H1 (cell line): Measurements from ENCODE around the gene ZSCAN22. TPM values are rescaled to one million over a fixed set of nuclear protein-coding genes. Genes with fewer than 3 reads are reported as not detected.

Experiments used
- CTCF ChIA-PET: fragments of 300-600 bp; sonication (Branson Sonifier 250); formaldehyde crosslinking; loops from one replicate; lab custom pipeline; 2021; ENCODE audit not compliant: partially characterized antibody; lab: Charles Lee
- POLR2A ChIA-PET: fragments of 300-600 bp; sonication (Branson Sonifier 250); formaldehyde crosslinking; loops from one replicate; lab custom pipeline; 2021; ENCODE audit warnings: inconsistent platforms; ENCODE audit not compliant: partially characterized antibody; lab: Charles Lee
- DNase-seq, 2 experiments: peaks; one replicate each; pipeline versions ENCODE4 v3.0.0 to v3.0.0-alpha.2; 2010 to 2022; ENCODE audit warnings: low spot score in 2 of 2, low read depth in 1 of 2, mixed read lengths in 1 of 2
- FAIRE-seq: peaks from 2 replicates; lab custom pipeline; 2011; peaks lifted over from hg19 to GRCh38; lab: Jason Lieb, UNC
- H2AFZ ChIP-seq: 2 replicates; pipeline ENCODE4 v1.8.1; 2012; ENCODE audit warnings: low read length, inconsistent platforms
- H2AK5ac ChIP-seq: 2 replicates; pipeline ENCODE4 v1.6.1; 2013; ENCODE audit warnings: low read depth, low read length
- H2BK120ac ChIP-seq: replicated peaks from 2 replicates; pipeline ENCODE3; 2013; ENCODE audit warnings: low read depth, low read length, inconsistent platforms
- H2BK12ac ChIP-seq: 2 replicates; pipeline ENCODE4 v1.6.1; 2013; ENCODE audit warnings: low read depth, low read length
- H2BK15ac ChIP-seq: 2 replicates; pipeline ENCODE4 v1.6.1; 2013; ENCODE audit warnings: low read length
- H2BK20ac ChIP-seq: 2 replicates; pipeline ENCODE4 v1.6.1; 2013; ENCODE audit warnings: low read length
- H2BK5ac ChIP-seq: 2 replicates; pipeline ENCODE4 v1.6.1; 2013; ENCODE audit warnings: low read depth, low read length
- H3K14ac ChIP-seq: 2 replicates; pipeline ENCODE4 v1.6.1; 2013; ENCODE audit warnings: inconsistent platforms; ENCODE audit not compliant: insufficient read length
- H3K18ac ChIP-seq: 2 replicates; pipeline ENCODE4 v1.6.1; 2013; ENCODE audit warnings: low read length; ENCODE audit errors: extremely low read depth
- H3K23ac ChIP-seq: 2 replicates; pipeline ENCODE4 v1.6.1; 2013; ENCODE audit warnings: inconsistent platforms; ENCODE audit not compliant: insufficient read length
- H3K23me2 ChIP-seq: 2 replicates; pipeline ENCODE4 v1.6.1; 2013; ENCODE audit warnings: low read depth, low read length
- H3K27ac ChIP-seq: 2 replicates; pipeline ENCODE4 v1.6.1; 2011; ENCODE audit warnings: low read depth, low read length, inconsistent platforms
- H3K27me3 ChIP-seq, 4 experiments: replicated peaks in 1 of 4; 1 replicate in 1 of 4; 2 replicates in 3 of 4; pipeline versions ENCODE4 v1.6.1 to v1.8.1; 2011 to 2013; ENCODE audit warnings: low read length in 3 of 4, mild to moderate bottlenecking in 3 of 4, inconsistent platforms in 2 of 4, mixed read lengths in 2 of 4, moderate library complexity in 1 of 4; ENCODE audit not compliant: control insufficient read depth in 3 of 4, insufficient read depth in 3 of 4; ENCODE audit errors: extremely low read depth in 1 of 4
- H3K36me3 ChIP-seq, 4 experiments: 2 replicates each; pipeline versions ENCODE4 v1.6.1 to v1.8.1; 2011 to 2013; ENCODE audit warnings: mild to moderate bottlenecking in 4 of 4, low read length in 3 of 4, moderate library complexity in 2 of 4, control low read depth in 1 of 4, inconsistent platforms in 1 of 4; ENCODE audit not compliant: insufficient read depth in 4 of 4, control insufficient read depth in 2 of 4
- H3K4ac ChIP-seq: replicated peaks from 2 replicates; pipeline ENCODE3; 2013; ENCODE audit warnings: low read length, low read depth, mixed read lengths, inconsistent platforms; ENCODE audit not compliant: insufficient read length
- H3K4me1 ChIP-seq, 4 experiments: replicated peaks in 1 of 4; 1 replicate in 1 of 4; 2 replicates in 3 of 4; pipeline versions ENCODE4 v1.6.1 to v1.8.1; 2011 to 2013; ENCODE audit warnings: low read length in 3 of 4, inconsistent platforms in 2 of 4, mixed read lengths in 1 of 4; ENCODE audit not compliant: insufficient read depth in 4 of 4, control insufficient read depth in 3 of 4
- H3K4me2 ChIP-seq, 2 experiments: 2 replicates each; pipeline versions ENCODE4 v1.6.1 to v1.8.1; 2011 to 2013; ENCODE audit warnings: low read depth in 2 of 2, low read length in 2 of 2, control low read depth in 1 of 2, inconsistent platforms in 1 of 2, mild to moderate bottlenecking in 1 of 2; ENCODE audit not compliant: insufficient read depth in 1 of 2
- H3K4me3 ChIP-seq, 4 experiments: fragments of 200-600, 300-600 bp in 1 of 4; sonication (generic), shearing (Covaris generic), sonication (Bioruptor Twin) in 1 of 4; 2 replicates each; pipeline versions ENCODE4 v1.5.1 to v1.8.1; 2011 to 2016; ENCODE audit warnings: low read length in 4 of 4, low read depth in 3 of 4, control low read depth in 2 of 4, inconsistent platforms in 2 of 4, mild to moderate bottlenecking in 2 of 4, mixed read lengths in 1 of 4, moderate library complexity in 1 of 4; ENCODE audit not compliant: insufficient read depth in 2 of 4; ENCODE audit errors: extremely low read depth in 1 of 4
- H3K56ac ChIP-seq: replicated peaks from 2 replicates; pipeline ENCODE3; 2013; ENCODE audit warnings: low read depth, mild to moderate bottlenecking, mixed read lengths, low read length, inconsistent platforms; ENCODE audit not compliant: insufficient read length
- H3K79me1 ChIP-seq: 2 replicates; pipeline ENCODE4 v1.6.1; 2013; ENCODE audit warnings: low read depth, low read length, control low read depth
- H3K79me2 ChIP-seq, 2 experiments: 2 replicates each; pipeline versions ENCODE4 v1.6.1 to v1.8.1; 2012 to 2013; ENCODE audit warnings: low read length in 2 of 2, mild to moderate bottlenecking in 2 of 2, inconsistent platforms in 1 of 2; ENCODE audit not compliant: insufficient read depth in 2 of 2, control insufficient read depth in 1 of 2
- H3K9ac ChIP-seq, 4 experiments: replicated peaks in 1 of 4; 1 replicate in 1 of 4; 2 replicates in 3 of 4; pipeline versions ENCODE4 v1.6.1 to v1.8.1; 2011 to 2013; ENCODE audit warnings: low read depth in 3 of 4, low read length in 3 of 4, control low read depth in 2 of 4, mild to moderate bottlenecking in 2 of 4, moderate library complexity in 2 of 4, inconsistent platforms in 1 of 4; ENCODE audit errors: extremely low read depth in 1 of 4
- H3K9me3 ChIP-seq, 2 experiments: 2 replicates each; pipeline versions ENCODE4 v1.6.1 to v1.8.1; 2012 to 2013; ENCODE audit warnings: mild to moderate bottlenecking in 2 of 2, moderate library complexity in 2 of 2, control low read depth in 1 of 2, inconsistent platforms in 1 of 2, low read depth in 1 of 2, low read length in 1 of 2, mixed read lengths in 1 of 2; ENCODE audit not compliant: insufficient read depth in 2 of 2
- H4K20me1 ChIP-seq, 2 experiments: replicated peaks in 1 of 2; 2 replicates each; pipeline versions ENCODE3 to v1.8.1; 2011 to 2013; ENCODE audit warnings: inconsistent platforms in 2 of 2, low read length in 2 of 2, mild to moderate bottlenecking in 1 of 2; ENCODE audit not compliant: insufficient read depth in 2 of 2, control insufficient read depth in 1 of 2
- H4K5ac ChIP-seq: 2 replicates; pipeline ENCODE4 v1.6.1; 2013; ENCODE audit warnings: low read length, low read depth, mixed read lengths, inconsistent platforms; ENCODE audit not compliant: insufficient read length
- H4K8ac ChIP-seq: 2 replicates; pipeline ENCODE4 v1.8.0; 2013; ENCODE audit warnings: mild to moderate bottlenecking, moderate library complexity, low read length, inconsistent platforms; ENCODE audit not compliant: insufficient read depth; ENCODE audit errors: extremely low read depth
- H4K91ac ChIP-seq: replicated peaks from 2 replicates; pipeline ENCODE3; 2013; ENCODE audit warnings: low read length, mixed read lengths, inconsistent platforms; ENCODE audit not compliant: insufficient read length
- RAD21 ChIP-seq, 2 experiments: IDR thresholded peaks in 1 of 2; conservative IDR thresholded peaks in 1 of 2; 2 replicates each; pipeline ENCODE4 v1.6.1; 2011; ENCODE audit warnings: low read depth in 2 of 2, low read length in 2 of 2, improper control_type of control experiment in 1 of 2, inconsistent platforms in 1 of 2, mild to moderate bottlenecking in 1 of 2, moderate library complexity in 1 of 2
- SIN3A ChIP-seq, 2 experiments: IDR thresholded peaks in 1 of 2; conservative IDR thresholded peaks in 1 of 2; 2 replicates each; pipeline ENCODE4 v1.6.1; 2011 to 2012; ENCODE audit warnings: low read length in 2 of 2, improper control_type of control experiment in 1 of 2, low read depth in 1 of 2, mild to moderate bottlenecking in 1 of 2
- WGBS, 2 experiments: shearing (Covaris generic) in 1 of 2; methylation state at CpG; one replicate each; pipeline versions ENCODE4 v1.1.6 to v1.1.7; 2013 to 2015; ENCODE audit warnings: low lambda C conversion rate in 2 of 2, mixed read lengths in 2 of 2, inconsistent platforms in 1 of 2, low coverage in 1 of 2, missing lambda C conversion rate in 1 of 2; ENCODE audit not compliant: insufficient replicate concordance in 2 of 2, insufficient coverage in 1 of 2, insufficient read length in 1 of 2; ENCODE audit errors: extremely low coverage in 1 of 2, missing lambda C conversion rate in 1 of 2; 5-methylcytosine and 5-hydroxymethylcytosine counted together
- polyA plus RNA-seq, 7 experiments: library from polyadenylated mRNA; depleted of rRNA in 3 of 7; stranded (reverse) in 5 of 7; unstranded in 2 of 7; fragments of >200 nt in 5 of 7; fragments of 200-250 nt in 2 of 7; gene quantifications; 1 replicate in 5 of 7; 2 replicates in 1 of 7; 4 replicates in 1 of 7; pipeline versions ENCODE4 v1.2.1 to v1.2.3, GENCODE V29; 2011 to 2013; ENCODE audit warnings: missing spikeins in 2 of 7, mixed read lengths in 2 of 7
- total RNA-seq: library from RNA; stranded (reverse); fragmentation: NEBNext Ultra II Directional; extraction: Animal tissue kit (Norgen Biotek cat#: 25700); gene quantifications from 2 replicates; pipeline ENCODE4 v1.2.1, GENCODE V29; 2021
- TF ChIP-seq, protein P1 (sequence below), 3 experiments: IDR thresholded peaks; 1 replicate in 2 of 3; 2 replicates in 1 of 3; pipeline versions ENCODE4 v1.5.1 to v1.6.1; 2011; ENCODE audit warnings: low read length in 3 of 3, mild to moderate bottlenecking in 3 of 3, inconsistent platforms in 2 of 3, low read depth in 1 of 3, moderate library complexity in 1 of 3; ENCODE audit not compliant: insufficient read depth in 1 of 3; ENCODE audit errors: control extremely low read depth in 1 of 3

ZSCAN22 gene
- total and polyA plus RNA-seq, 2 of the 8 experiments (the other 6 are each of a cell fraction or from before 2014, with no cell fraction given) = 3.2 to 3.3 TPM

DNA sequence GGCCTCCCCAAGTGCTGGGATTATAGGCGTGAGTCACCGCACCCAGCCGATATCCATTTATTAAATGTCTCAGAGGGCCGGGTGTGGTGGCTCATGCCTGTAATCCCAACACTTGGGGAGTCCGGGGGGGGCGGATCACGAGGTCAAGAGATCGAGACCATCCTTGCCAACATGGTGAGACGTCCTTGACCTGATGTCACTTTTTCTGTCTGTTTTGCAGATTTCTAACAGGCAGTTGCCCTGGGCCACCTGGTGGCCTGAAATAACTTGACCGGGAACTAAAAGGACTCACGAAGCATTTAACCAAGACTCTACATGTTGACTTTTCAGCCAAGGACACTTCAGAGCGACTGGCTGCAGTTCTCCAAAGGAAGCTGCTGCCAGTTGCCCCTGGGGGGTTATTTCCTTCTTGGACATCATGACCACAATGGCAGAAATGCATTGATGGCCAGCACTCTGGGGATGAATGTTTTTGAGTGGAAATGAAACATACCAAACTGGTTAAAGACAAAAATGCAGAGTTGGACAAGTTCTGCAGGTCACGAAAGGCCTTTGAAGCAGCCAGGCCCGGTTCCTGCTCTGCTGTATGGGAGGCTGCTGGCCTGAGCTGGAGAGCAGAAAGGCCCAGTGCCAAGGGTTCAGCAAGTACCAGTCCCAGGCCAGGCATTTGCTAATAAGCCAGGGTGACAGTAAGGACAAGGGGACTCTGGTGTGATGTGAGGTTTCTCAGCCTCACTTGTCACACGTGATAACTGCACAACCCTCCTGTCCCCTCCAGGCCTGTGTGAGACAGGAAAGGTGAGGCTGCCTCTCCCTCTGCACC is 45.7 kb downstream of the ZSCAN22 start:
- H2BK15ac ChIP-seq = no peak overlapping the region
- H4K8ac ChIP-seq = no peak overlapping the region
- H3K56ac ChIP-seq = no peak overlapping the region
- no peaks in the 10 kb centered on the region for H3K27me3 ChIP-seq
- H2BK120ac ChIP-seq = no peak overlapping the region
- no peak overlapping the region for H3K4me2 ChIP-seq
- no peak overlapping the region for H2AFZ ChIP-seq
- no peak overlapping the region for H3K9ac ChIP-seq
- H4K20me1 ChIP-seq = peaks cover 0 to 3% of the 10 kb centered on the region in 2 experiments
- H2BK12ac ChIP-seq = no peak overlapping the region
- no peak overlapping the region for H2AK5ac ChIP-seq
- no peaks in the 10 kb centered on the region for H3K9me3 ChIP-seq
- H3K18ac ChIP-seq = no peak overlapping the region
- H3K79me2 ChIP-seq = no peaks in the 10 kb centered on the region
- no peaks in the 10 kb centered on the region for H3K36me3 ChIP-seq
- no peak overlapping the region for H3K14ac ChIP-seq
- ChIA-PET POLR2A (interaction anchor here (0.8 to 8.5 kb wide), 9 partner anchors 9 to 67 kb away, joined by 3 to 94 read pairs (median 4); partner anchors contain the start of genes ERVK3-1, RPS5 and ZNF497), CTCF (interaction anchor here (0.7 to 2.0 kb wide), 5 partner anchors 14 to 154 kb away, joined by 3 to 10 read pairs (median 3); partner anchors contain the start of gene ZNF544)
- H3K4ac ChIP-seq = no peak overlapping the region
- H3K4me1 ChIP-seq = no peaks in the 10 kb centered on the region
- H3K4me3 ChIP-seq = no peak overlapping the region
- H4K5ac ChIP-seq = no peak overlapping the region
- H3K23ac ChIP-seq = no peak overlapping the region
- TF ChIP-seq, protein P1, sequence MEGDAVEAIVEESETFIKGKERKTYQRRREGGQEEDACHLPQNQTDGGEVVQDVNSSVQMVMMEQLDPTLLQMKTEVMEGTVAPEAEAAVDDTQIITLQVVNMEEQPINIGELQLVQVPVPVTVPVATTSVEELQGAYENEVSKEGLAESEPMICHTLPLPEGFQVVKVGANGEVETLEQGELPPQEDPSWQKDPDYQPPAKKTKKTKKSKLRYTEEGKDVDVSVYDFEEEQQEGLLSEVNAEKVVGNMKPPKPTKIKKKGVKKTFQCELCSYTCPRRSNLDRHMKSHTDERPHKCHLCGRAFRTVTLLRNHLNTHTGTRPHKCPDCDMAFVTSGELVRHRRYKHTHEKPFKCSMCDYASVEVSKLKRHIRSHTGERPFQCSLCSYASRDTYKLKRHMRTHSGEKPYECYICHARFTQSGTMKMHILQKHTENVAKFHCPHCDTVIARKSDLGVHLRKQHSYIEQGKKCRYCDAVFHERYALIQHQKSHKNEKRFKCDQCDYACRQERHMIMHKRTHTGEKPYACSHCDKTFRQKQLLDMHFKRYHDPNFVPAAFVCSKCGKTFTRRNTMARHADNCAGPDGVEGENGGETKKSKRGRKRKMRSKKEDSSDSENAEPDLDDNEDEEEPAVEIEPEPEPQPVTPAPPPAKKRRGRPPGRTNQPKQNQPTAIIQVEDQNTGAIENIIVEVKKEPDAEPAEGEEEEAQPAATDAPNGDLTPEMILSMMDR (IDR thresholded peaks at IDR 0.05; ENCODE audit: control extremely low read depth in 1 of 3, insufficient read depth in 1 of 3, low read depth in 1 of 3, low read length in 3 of 3) = peak in 2 of 3 experiments; percentile 43 to 55; a peak in 3 of 4 replicates
- TF ChIP-seq RAD21 (IDR thresholded peaks at IDR 0.05 in 1 of 2, conservative IDR thresholded peaks at IDR 0.05 in 1 of 2; ENCODE audit: low read depth in 2 of 2, low read length in 2 of 2) (peak; percentile 31 to 49; a peak in 3 of 4 replicates), SIN3A (conservative IDR thresholded peaks at IDR 0.05 in 1 of 2, IDR thresholded peaks at IDR 0.05 in 1 of 2; ENCODE audit: low read depth in 1 of 2, low read length in 2 of 2) (no peak)
- FAIRE-seq (peak; percentile 66), DNase-seq (no peak)
- no peak overlapping the region for H2BK5ac ChIP-seq
- no peak overlapping the region for H2BK20ac ChIP-seq
- H4K91ac ChIP-seq = no peak overlapping the region
- H3K27ac ChIP-seq = no peak overlapping the region
- no peaks in the 10 kb centered on the region for H3K23me2 ChIP-seq
- H3K79me1 ChIP-seq = 0 out of 2 replicates have a peak, but pooled peaks cover 2% of the 10 kb centered on the region
- WGBS, 2 experiments = 82% methylated on average over 15 of the region's 15 CpGs; no CpG with 5 or more reads in 1 of the 2 experiments
